Activated naive CD8-positive, alpha-beta T cell treated with anti-CD3 and anti-CD28 coated beads, Interleukin-2, amount 50 U/mL, for 24 hours (primary cell): ENCODE results near the gene ATXN7L1.
"Not testable (repeated sequence)": the region's sequence is repeated elsewhere in the genome, so short reads cannot be mapped to it uniquely, and the experiment has no call there.

ENCODE experiments used
- ATAC-seq: fragments of 150-1000 bp; cut with Tn5 transposase; one replicate; pipeline ENCODE4 v1.10.0; 2021
- DNase-seq: peaks from one replicate; pipeline ENCODE4 v3.0.0; 2021
- H3K27ac Mint-ChIP-seq: one replicate; pipeline ENCODE4 v1.8.0; 2021; ENCODE audit warnings: mild to moderate bottlenecking, mixed read lengths
- H3K27me3 Mint-ChIP-seq: one replicate; pipeline ENCODE4 v1.8.0; 2021; ENCODE audit warnings: mixed read lengths
- H3K36me3 Mint-ChIP-seq: one replicate; pipeline ENCODE4 v1.8.0; 2021; ENCODE audit warnings: low read depth, mixed read lengths
- H3K4me1 Mint-ChIP-seq: one replicate; pipeline ENCODE4 v1.8.0; 2021; ENCODE audit warnings: mixed read lengths
- H3K4me3 Mint-ChIP-seq: one replicate; pipeline ENCODE4 v1.8.0; 2021; ENCODE audit warnings: mild to moderate bottlenecking, moderate library complexity, mixed read lengths
- H3K9me3 Mint-ChIP-seq: one replicate; pipeline ENCODE4 v1.8.0; 2021; ENCODE audit warnings: mixed read lengths

ATXN7L1 gene

GRCh38 chr7:105797652-105798051 lies 78.7 kb downstream of the ATXN7L1 start:
- Mint-ChIP-seq H3K4me3 (no peak overlapping the region), H3K9me3 (no peaks in the 10 kb centered on the region), H3K27ac (no peak overlapping the region), H3K27me3 (no peaks in the 10 kb centered on the region), H3K4me1 (peaks cover 33% of the 10 kb centered on the region), H3K36me3 (no peaks in the 10 kb centered on the region)
- no peak for DNase-seq
- ATAC-seq, result no peak

DNA sequence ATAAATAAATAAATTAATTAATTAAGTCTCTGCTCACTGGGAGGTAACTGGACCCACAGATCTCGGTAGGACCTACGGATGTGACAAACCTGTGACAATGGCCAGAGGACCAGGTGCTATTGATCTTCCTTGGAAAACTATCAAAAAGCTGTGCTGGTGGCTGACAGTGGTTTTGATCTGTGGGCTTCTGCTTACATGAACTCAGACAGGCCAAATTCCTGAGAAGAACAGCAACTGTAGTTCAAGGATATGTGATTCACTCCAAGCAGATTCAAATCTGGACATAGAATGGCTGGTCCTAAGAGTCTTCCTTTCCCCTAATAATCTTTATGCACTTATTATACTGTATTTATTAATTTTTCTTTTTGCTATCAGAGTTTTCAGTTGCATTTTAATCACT lies 80.0 kb downstream of the ATXN7L1 start:
- Mint-ChIP-seq H3K27me3 (no peaks in the 10 kb centered on the region), H3K4me1 (peaks cover 31% of the 10 kb centered on the region), H3K9me3 (no peaks in the 10 kb centered on the region), H3K4me3 (no peak overlapping the region), H3K36me3 (no peaks in the 10 kb centered on the region), H3K27ac (no peak overlapping the region)
- no peak for ATAC-seq
- no peak for DNase-seq

DNA sequence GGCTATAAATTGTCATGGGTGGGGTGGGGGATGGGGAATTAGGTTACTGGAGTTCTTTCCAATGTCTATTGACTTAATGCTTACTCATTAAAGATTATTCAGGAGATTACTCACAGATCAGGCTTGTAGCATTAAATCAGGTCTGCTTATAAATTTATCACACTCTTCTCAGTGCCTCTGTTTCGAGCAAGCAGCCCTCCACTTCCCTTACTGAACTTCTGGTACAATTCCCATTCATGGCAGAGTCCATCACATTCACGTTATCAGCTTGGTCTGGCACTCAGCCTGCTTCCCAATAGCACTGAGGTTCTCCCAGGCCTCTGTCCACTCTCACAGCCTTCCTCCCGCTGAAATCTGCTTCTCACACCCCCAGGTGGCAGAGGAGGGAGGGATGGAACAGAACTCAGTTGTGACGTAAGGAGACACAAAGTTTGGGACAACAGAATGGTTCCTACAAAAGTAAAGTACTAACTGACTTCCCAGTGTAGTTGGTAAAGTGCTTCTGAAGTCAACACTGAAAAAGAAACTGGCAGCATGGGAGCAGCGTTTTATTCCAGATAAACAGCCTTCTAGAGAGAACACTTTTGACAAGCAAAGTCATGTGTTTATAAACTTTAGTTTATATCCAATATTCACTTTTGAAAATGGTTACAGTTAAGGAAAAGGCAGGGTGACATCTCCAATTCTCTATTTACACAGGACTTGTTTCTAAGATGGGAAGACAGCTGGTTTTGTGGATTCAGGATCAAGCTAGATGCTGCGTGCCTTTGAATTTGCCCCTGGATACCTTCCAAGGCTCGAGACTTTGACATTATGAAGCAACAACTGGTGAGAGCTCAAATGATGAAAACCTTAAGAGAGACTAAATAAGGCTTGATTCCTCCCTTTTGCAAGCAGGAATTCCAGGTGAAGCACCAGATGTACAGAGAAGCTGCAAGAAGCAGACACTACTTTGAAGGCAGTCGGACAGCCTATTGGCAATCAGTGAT lies 81.4 kb downstream of the ATXN7L1 start:
- Mint-ChIP-seq H3K27ac (no peak overlapping the region), H3K4me1 (peaks cover 17% of the 10 kb centered on the region), H3K4me3 (no peak overlapping the region), H3K9me3 (no peaks in the 10 kb centered on the region), H3K27me3 (no peaks in the 10 kb centered on the region), H3K36me3 (no peaks in the 10 kb centered on the region)
- ATAC-seq, result no peak
- no peak for DNase-seq

- Mint-ChIP-seq H3K4me3 (no peak overlapping the region), H3K27ac (no peak overlapping the region), H3K36me3 (no peaks in the 10 kb centered on the region), H3K4me1 (peaks cover 8% of the 10 kb centered on the region), H3K9me3 (no peaks in the 10 kb centered on the region), H3K27me3 (no peaks in the 10 kb centered on the region)
- no peak for DNase-seq
- ATAC-seq, result no peak
Measured at GRCh38 chr7:105792488-105793370, 83.7 kb downstream of the ATXN7L1 start.

DNA sequence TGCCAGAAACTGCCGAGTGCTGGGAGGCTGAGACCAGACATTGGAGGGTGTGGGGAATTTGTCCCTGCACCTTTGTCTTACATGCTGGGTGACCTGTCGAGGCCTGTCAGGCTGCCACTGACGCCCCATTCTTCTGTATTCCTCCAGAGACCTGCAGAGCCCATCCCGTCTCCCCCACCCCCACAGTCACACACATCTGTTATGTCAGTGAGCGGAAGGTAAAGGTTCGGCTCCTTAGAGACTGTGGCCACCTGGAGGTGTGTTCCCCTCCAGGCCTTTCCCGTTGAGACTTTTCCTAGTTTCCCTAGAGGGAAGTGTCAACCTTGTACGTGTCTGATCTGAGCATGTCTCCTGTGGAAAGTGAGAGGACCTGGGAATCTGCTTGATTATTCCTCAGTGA lies 84.5 kb downstream of the ATXN7L1 start:
- peaks cover 2% of the 10 kb centered on the region for H3K36me3 Mint-ChIP-seq
- H3K27ac Mint-ChIP-seq, result no peak overlapping the region
- H3K9me3 Mint-ChIP-seq, result no peaks in the 10 kb centered on the region

DNA sequence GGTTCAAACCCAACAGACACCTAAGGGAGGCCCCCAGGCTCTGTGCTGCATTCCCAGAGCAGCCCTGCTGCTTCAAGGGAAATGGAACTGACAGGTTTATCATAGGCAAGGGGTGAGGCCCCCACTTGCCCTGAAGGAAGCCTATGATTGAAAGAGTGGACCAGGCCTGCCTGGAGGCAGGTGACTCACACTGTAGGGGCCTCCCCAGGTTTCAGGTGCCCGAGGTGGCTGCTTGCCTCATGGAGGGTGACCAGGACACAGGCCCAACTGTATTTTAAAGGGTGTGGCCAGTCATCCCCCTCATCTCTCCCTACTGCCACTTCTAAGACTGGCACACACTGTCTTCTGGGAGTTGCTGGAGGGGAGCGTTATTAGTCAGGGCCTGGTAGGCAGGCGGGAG lies 85.4 kb downstream of the ATXN7L1 start:
- DNase-seq, result no peak
- Mint-ChIP-seq H3K4me1 (no peaks in the 10 kb centered on the region), H3K9me3 (no peaks in the 10 kb centered on the region), H3K27me3 (no peaks in the 10 kb centered on the region), H3K27ac (no peak overlapping the region), H3K4me3 (no peak overlapping the region), H3K36me3 (peaks cover 2% of the 10 kb centered on the region)
- ATAC-seq, result no peak

More for the DNA sequence above, 84.5 kb downstream of the ATXN7L1 start:
- ATAC-seq, result no peak
- Mint-ChIP-seq H3K4me3 (no peak overlapping the region), H3K27me3 (no peaks in the 10 kb centered on the region), H3K4me1 (peaks cover 4% of the 10 kb centered on the region)
- no peak for DNase-seq

- ATAC-seq, H3K36me3 Mint-ChIP-seq, H3K9me3 Mint-ChIP-seq, H3K4me1 Mint-ChIP-seq, H3K27ac Mint-ChIP-seq, H3K4me3 Mint-ChIP-seq, DNase-seq, H3K27me3 Mint-ChIP-seq: not testable (repeated sequence)
Measured at GRCh38 chr7:105790452-105790851, 85.9 kb downstream of the ATXN7L1 start.

GRCh38 chr7:105788816-105789349 lies 87.5 kb downstream of the ATXN7L1 start:
- H3K9me3 Mint-ChIP-seq, result no peaks in the 10 kb centered on the region
- peaks cover 5% of the 10 kb centered on the region for H3K4me1 Mint-ChIP-seq
- DNase-seq, result no peak
- H3K4me3 Mint-ChIP-seq, result no peak overlapping the region
- no peaks in the 10 kb centered on the region for H3K27me3 Mint-ChIP-seq
- H3K36me3 Mint-ChIP-seq, result peaks cover 2% of the 10 kb centered on the region
- H3K27ac Mint-ChIP-seq, result no peak overlapping the region
- no peak for ATAC-seq

DNA sequence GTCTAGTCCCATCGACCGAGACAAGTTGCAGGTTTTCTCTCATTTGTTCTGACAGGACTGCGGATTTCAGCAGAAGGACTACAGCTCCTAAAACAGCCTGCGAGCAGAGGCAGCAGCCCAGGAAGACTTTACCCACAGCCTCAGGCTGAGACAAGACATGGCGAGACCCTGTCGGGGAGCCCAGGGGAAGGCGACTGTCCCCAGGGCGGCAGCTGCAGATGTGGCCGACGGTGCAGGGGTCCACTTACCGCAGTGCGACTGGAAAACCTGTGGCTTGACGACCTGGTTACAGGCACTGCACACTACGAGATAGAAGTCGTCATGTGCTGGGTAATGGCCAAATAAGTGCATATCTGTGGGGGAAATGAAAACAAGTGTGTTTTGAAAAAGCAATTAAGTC lies 88.0 kb downstream of the ATXN7L1 start:
- Mint-ChIP-seq H3K4me1 (peaks cover 6% of the 10 kb centered on the region), H3K27me3 (no peaks in the 10 kb centered on the region), H3K36me3 (peaks cover 2% of the 10 kb centered on the region), H3K4me3 (no peak overlapping the region), H3K9me3 (no peaks in the 10 kb centered on the region), H3K27ac (no peak overlapping the region)
- ATAC-seq (no peak), DNase-seq (no peak)

DNA sequence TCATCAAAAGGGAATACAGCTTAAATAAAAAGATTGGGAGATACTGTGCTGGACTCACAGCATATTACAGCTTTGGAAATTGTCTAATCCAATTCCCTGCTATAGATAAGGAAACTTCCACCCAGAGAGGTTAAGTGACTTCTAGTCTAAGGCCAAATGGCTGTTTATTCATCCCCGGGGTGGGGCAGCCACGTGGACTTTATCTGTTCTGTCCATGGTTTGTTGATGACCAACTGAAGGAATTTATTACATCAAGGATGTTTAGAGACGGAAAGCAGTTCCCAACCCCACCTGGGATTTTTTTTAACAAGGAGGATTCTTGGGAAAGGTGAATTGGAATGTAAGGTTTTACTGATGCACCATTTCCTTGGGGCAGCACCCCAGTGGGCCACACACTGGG lies 88.6 kb downstream of the ATXN7L1 start:
- peaks cover 2% of the 10 kb centered on the region for H3K36me3 Mint-ChIP-seq
- no peak overlapping the region for H3K27ac Mint-ChIP-seq
- no peak overlapping the region for H3K4me3 Mint-ChIP-seq
- H3K27me3 Mint-ChIP-seq, result no peaks in the 10 kb centered on the region
- ATAC-seq, result no peak
- no peaks in the 10 kb centered on the region for H3K9me3 Mint-ChIP-seq
- DNase-seq, result no peak
- peaks cover 11% of the 10 kb centered on the region for H3K4me1 Mint-ChIP-seq

- no peaks in the 10 kb centered on the region for H3K9me3 Mint-ChIP-seq
- no peak overlapping the region for H3K4me3 Mint-ChIP-seq
- H3K36me3 Mint-ChIP-seq, result peaks cover 2% of the 10 kb centered on the region
- H3K27ac Mint-ChIP-seq, result no peak overlapping the region
- no peaks in the 10 kb centered on the region for H3K27me3 Mint-ChIP-seq
- DNase-seq, result no peak
- no peak for ATAC-seq
- peaks cover 17% of the 10 kb centered on the region for H3K4me1 Mint-ChIP-seq
Measured at GRCh38 chr7:105786520-105787470, 89.6 kb downstream of the ATXN7L1 start.

- Mint-ChIP-seq H3K4me3 (no peak overlapping the region), H3K36me3 (peaks cover 3% of the 10 kb centered on the region), H3K9me3 (no peaks in the 10 kb centered on the region), H3K4me1 (peaks cover 17% of the 10 kb centered on the region), H3K27ac (no peak overlapping the region), H3K27me3 (no peaks in the 10 kb centered on the region)
- peak; percentile 87 for ATAC-seq
- DNase-seq, result peak; percentile 47
Measured at GRCh38 chr7:105782391-105783042, 93.9 kb downstream of the ATXN7L1 start.
